Gastrocnemius medialis (tissue), 4 donors: Measurements from ENCODE around the gene DIABLO. TPM values are rescaled to one million over a fixed set of nuclear protein-coding genes. Genes with fewer than 3 reads are reported as not detected.
"Not testable (repeated sequence)": the region's sequence is repeated elsewhere in the genome, so short reads cannot be mapped to it uniquely, and the experiment has no call there.

ENCODE experiments used
- ATAC-seq, 2 donors: fragments of 150-250 bp; one replicate each; pipeline ENCODE4 v1.9.1; 2016
- DNase-seq, 2 donors: peaks; one replicate each; pipeline ENCODE4 v3.0.0-alpha.2; 2019
- H3K27ac ChIP-seq, 4 donors: fragments of 200-600 bp; sonication (generic); 1 replicate in 1 of 4; 2 replicates in 3 of 4; pipeline ENCODE4 v1.5.1; 2016 to 2018; ENCODE audit warnings: mild to moderate bottlenecking in 2 of 4, moderate library complexity in 1 of 4
- H3K27me3 ChIP-seq, 3 donors: fragments of 200-600 bp; sonication (generic) in 2 of 3; 1 replicate in 1 of 3; 2 replicates in 2 of 3; pipeline versions ENCODE4 v1.5.1 to v1.6.0; 2016 to 2019; ENCODE audit warnings: mild to moderate bottlenecking in 1 of 3, moderate library complexity in 1 of 3
- H3K36me3 ChIP-seq, 2 donors: fragments of 200-600 bp; sonication (generic) in 1 of 2; one replicate each; pipeline ENCODE4 v1.5.1; 2017 to 2018
- H3K4me1 ChIP-seq, 2 donors: fragments of 200-600 bp; sonication (generic) in 1 of 2; one replicate each; pipeline ENCODE4 v1.5.1; 2016 to 2017; ENCODE audit warnings: mild to moderate bottlenecking in 2 of 2
- H3K4me3 ChIP-seq, 4 donors: fragments of 200-600 bp; sonication (generic) in 3 of 4; 1 replicate in 1 of 4; 2 replicates in 3 of 4; pipeline ENCODE4 v1.5.1; 2016 to 2019; ENCODE audit warnings: mild to moderate bottlenecking in 2 of 4
- H3K9me3 ChIP-seq, 3 donors: fragments of 200-600 bp; sonication (generic) in 2 of 3; 1 replicate in 1 of 3; 2 replicates in 2 of 3; pipeline ENCODE4 v1.5.1; 2016 to 2019
- POLR2A ChIP-seq, 2 donors: fragments of 450-650 bp; IDR thresholded peaks; one replicate each; pipeline ENCODE4 v1.6.1; 2017; ENCODE audit warnings: antibody characterized with exemption in 2 of 2, mild to moderate bottlenecking in 2 of 2, moderate library complexity in 2 of 2
- in situ Hi-C, 4 donors: fragments of 200-750 bp; cut with MboI; loops; one replicate each; pipeline versions ENCODE4 v1.15.0 to v1.8.0; 2017; ENCODE audit warnings: low sequenced_read_pairs in 4 of 4
- intact Hi-C: fragments of 100-400 bp; cut with DNase I; formaldehyde crosslinking; loops from one replicate; pipeline ENCODE4 v1.15.1; 2023; ENCODE audit warnings: low total_unique reads
- total RNA-seq, 4 donors: library from RNA; depleted of rRNA; stranded (reverse); fragments of >200 nt; gene quantifications; one replicate each; pipeline versions ENCODE4 v1.1.0 to v1.2.3, GENCODE V29; 2016
- TF ChIP-seq, protein P1 (sequence below), 5 experiments: fragments of 450-650 bp in 3 of 5; fragments of 200-600 bp in 2 of 5; sonication (generic) in 2 of 5; IDR thresholded peaks in 4 of 5; conservative IDR thresholded peaks in 1 of 5; 1 replicate in 4 of 5; 2 replicates in 1 of 5; pipeline ENCODE4 v1.5.1; 2016 to 2019; ENCODE audit warnings: antibody characterized with exemption in 5 of 5, mild to moderate bottlenecking in 3 of 5, moderate library complexity in 3 of 5

The DIABLO gene
- total RNA-seq, 4 donors from 2014 or later: 32.8 to 63.8 (median 44.5) TPM

DNA sequence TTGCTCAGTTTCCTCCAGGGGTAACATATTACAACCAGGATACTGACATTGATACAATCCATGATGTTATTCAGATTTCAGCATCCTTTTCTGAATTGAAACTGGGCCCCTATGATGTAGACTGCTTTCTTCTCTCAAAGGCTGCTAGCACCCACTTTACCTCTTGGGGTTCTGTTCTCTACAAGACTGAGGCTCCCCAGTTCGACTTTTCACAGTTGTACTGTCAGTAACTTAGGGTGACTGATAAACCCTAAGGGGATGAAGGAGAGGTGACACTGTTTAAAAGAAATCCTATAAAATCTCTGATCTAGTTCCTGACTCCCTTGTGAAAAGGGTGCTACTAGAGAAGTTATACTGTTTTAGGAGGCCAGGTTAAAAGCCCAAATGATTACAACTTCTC, 39.6 kb upstream of the DIABLO start:
- no peak for DNase-seq
- H3K36me3 ChIP-seq: peaks cover 0 to 38% of the 10 kb centered on the region in 2 donors
- ATAC-seq: no peak
- peak overlapping the region; percentile 88 to 96 (median 93) for H3K27ac ChIP-seq
- H3K9me3 ChIP-seq: no peaks in the 10 kb centered on the region
- H3K4me1 ChIP-seq: peaks cover 14% of the 10 kb centered on the region in 2 donors
- in situ Hi-C loops: no loop called here
- intact Hi-C loops: loop anchor here (5.0 kb wide), 1 partner anchor 38 kb away; the partner anchor contains the start of gene DIABLO
- TF ChIP-seq POLR2A (IDR thresholded peaks at IDR 0.05): no peak
- TF ChIP-seq, protein P1, sequence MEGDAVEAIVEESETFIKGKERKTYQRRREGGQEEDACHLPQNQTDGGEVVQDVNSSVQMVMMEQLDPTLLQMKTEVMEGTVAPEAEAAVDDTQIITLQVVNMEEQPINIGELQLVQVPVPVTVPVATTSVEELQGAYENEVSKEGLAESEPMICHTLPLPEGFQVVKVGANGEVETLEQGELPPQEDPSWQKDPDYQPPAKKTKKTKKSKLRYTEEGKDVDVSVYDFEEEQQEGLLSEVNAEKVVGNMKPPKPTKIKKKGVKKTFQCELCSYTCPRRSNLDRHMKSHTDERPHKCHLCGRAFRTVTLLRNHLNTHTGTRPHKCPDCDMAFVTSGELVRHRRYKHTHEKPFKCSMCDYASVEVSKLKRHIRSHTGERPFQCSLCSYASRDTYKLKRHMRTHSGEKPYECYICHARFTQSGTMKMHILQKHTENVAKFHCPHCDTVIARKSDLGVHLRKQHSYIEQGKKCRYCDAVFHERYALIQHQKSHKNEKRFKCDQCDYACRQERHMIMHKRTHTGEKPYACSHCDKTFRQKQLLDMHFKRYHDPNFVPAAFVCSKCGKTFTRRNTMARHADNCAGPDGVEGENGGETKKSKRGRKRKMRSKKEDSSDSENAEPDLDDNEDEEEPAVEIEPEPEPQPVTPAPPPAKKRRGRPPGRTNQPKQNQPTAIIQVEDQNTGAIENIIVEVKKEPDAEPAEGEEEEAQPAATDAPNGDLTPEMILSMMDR (IDR thresholded peaks at IDR 0.05 in 4 of 5, conservative IDR thresholded peaks at IDR 0.05 in 1 of 5): no peak
- peak overlapping the region; percentile 86 to 100 (median 93) for H3K4me3 ChIP-seq
- H3K27me3 ChIP-seq: no peaks in the 10 kb centered on the region

- H3K27me3 ChIP-seq, in situ Hi-C loops, H3K4me3 ChIP-seq, DNase-seq, H3K4me1 ChIP-seq, intact Hi-C loops, ATAC-seq, H3K27ac ChIP-seq, H3K9me3 ChIP-seq: not testable (repeated sequence)
- H3K36me3 ChIP-seq: peaks cover 0 to 81% of the 10 kb centered on the region in 2 donors
These were observed 34.9 kb upstream of the DIABLO start for GRCh38 chr12:122260735-122261134.

- in situ Hi-C loops, H3K27me3 ChIP-seq, H3K4me1 ChIP-seq, ATAC-seq, intact Hi-C loops, DNase-seq, H3K27ac ChIP-seq, H3K9me3 ChIP-seq, H3K4me3 ChIP-seq: not testable (repeated sequence)
- peaks cover 0 to 81% of the 10 kb centered on the region in 2 donors for H3K36me3 ChIP-seq
These were observed 33.1 kb upstream of the DIABLO start for GRCh38 chr12:122258939-122259338.

GRCh38 chr12:122258462-122258861, 32.6 kb upstream of the DIABLO start:
- DNase-seq, in situ Hi-C loops, H3K9me3 ChIP-seq, H3K4me3 ChIP-seq, ATAC-seq, H3K27me3 ChIP-seq, H3K27ac ChIP-seq, intact Hi-C loops, H3K4me1 ChIP-seq: not testable (repeated sequence)
- peaks cover 0 to 76% of the 10 kb centered on the region in 2 donors for H3K36me3 ChIP-seq

GRCh38 chr12:122250536-122250935, 24.7 kb upstream of the DIABLO start:
- H3K9me3 ChIP-seq: no peaks in the 10 kb centered on the region
- in situ Hi-C loops: no loop called here

GRCh38 chr12:122250047-122250446, 24.2 kb upstream of the DIABLO start:
- H3K27ac ChIP-seq: no peak overlapping the region
- H3K4me3 ChIP-seq: no peak overlapping the region
- DNase-seq (no peak), ATAC-seq (no peak)
- H3K36me3 ChIP-seq: peaks cover 0 to 14% of the 10 kb centered on the region in 2 donors
- in situ Hi-C loops: no loop called here
- no peaks in the 10 kb centered on the region for H3K27me3 ChIP-seq
- H3K9me3 ChIP-seq: no peaks in the 10 kb centered on the region
- TF ChIP-seq, protein P1 (IDR thresholded peaks at IDR 0.05 in 4 of 5, conservative IDR thresholded peaks at IDR 0.05 in 1 of 5): no peak
- no peak for TF ChIP-seq POLR2A (IDR thresholded peaks at IDR 0.05)
- intact Hi-C loops: no loop called here
- peaks cover 0 to 6% of the 10 kb centered on the region in 2 donors for H3K4me1 ChIP-seq

More at GRCh38 chr12:122250536-122250935, 24.7 kb upstream of the DIABLO start:
- Histone ChIP-seq H3K36me3 (peaks cover 0 to 14% of the 10 kb centered on the region in 2 donors), H3K4me3 (no peak overlapping the region), H3K27ac (no peak overlapping the region), H3K4me1 (peaks cover 0 to 6% of the 10 kb centered on the region in 2 donors), H3K27me3 (no peaks in the 10 kb centered on the region)
- TF ChIP-seq, protein P1 (IDR thresholded peaks at IDR 0.05 in 4 of 5, conservative IDR thresholded peaks at IDR 0.05 in 1 of 5): no peak
- no peak for TF ChIP-seq POLR2A (IDR thresholded peaks at IDR 0.05)
- ATAC-seq (no peak), DNase-seq (no peak)
- intact Hi-C loops: no loop called here
